ENCODE measurements around the gene GLIS1. TPM values are rescaled to one million over a fixed set of nuclear protein-coding genes. Genes with fewer than 3 reads are reported as not detected.

GLIS1 gene
- total RNA-seq, 1 experiment from 2014 or later: 1.7 TPM

GRCh38 chr1:53631622-53632310, 107.2 kb downstream of the GLIS1 start:
- intact Hi-C loops (cut with micrococcal nuclease): no loop called here
- DNase-seq (no peak), ATAC-seq (no peak)
- Histone ChIP-seq H3K4me2 (ENCODE audit: low read length) (no peak overlapping the region), H3K27ac (ENCODE audit: low read length) (no peak overlapping the region), H3K9me2 (replicated peaks; ENCODE audit: low read length) (no peaks in the 10 kb centered on the region), H3K4me3 (ENCODE audit: low read length) (no peak overlapping the region), H3K4me1 (ENCODE audit: insufficient read depth, low read length) (no peaks in the 10 kb centered on the region), H3F3A (ENCODE audit: low read length, unreplicated experiment) (no peaks in the 10 kb centered on the region), H3K9ac (ENCODE audit: low read length) (no peak overlapping the region), H3K27me3 (ENCODE audit: low read length) (no peaks in the 10 kb centered on the region), H3K79me2 (ENCODE audit: low read length) (no peaks in the 10 kb centered on the region), H3K36me3 (ENCODE audit: low read depth, low read length) (no peaks in the 10 kb centered on the region), H2AFZ (ENCODE audit: low read length) (no peak overlapping the region), H4K20me1 (ENCODE audit: low read length) (no peaks in the 10 kb centered on the region), H3K9me3 (ENCODE audit: low read length) (no peaks in the 10 kb centered on the region)
- no TSS peak for BruUV-seq (replicated peaks)
- ChIA-PET POLR2A (ENCODE audit: unreplicated experiment) (no interaction called here), CTCF (no interaction called here)
- TF ChIP-seq CTCF (conservative IDR thresholded peaks at IDR 0.05; ENCODE audit: low read depth, low read length) (no peak), EZH2 (IDR thresholded peaks at IDR 0.05; ENCODE audit: low read length, unreplicated experiment) (no peak), EZH2phosphoT487 (IDR thresholded peaks at IDR 0.05; ENCODE audit: borderline replicate concordance, low read length) (no peak)

GRCh38 chr1:53629101-53629691, 109.8 kb downstream of the GLIS1 start:
- DNase-seq (no peak), ATAC-seq (no peak)
- H3K27me3 ChIP-seq (ENCODE audit: low read length): no peaks in the 10 kb centered on the region
- H3K9me3 ChIP-seq (ENCODE audit: low read length): no peaks in the 10 kb centered on the region
- no peaks in the 10 kb centered on the region for H4K20me1 ChIP-seq (ENCODE audit: low read length)
- no TSS peak for BruUV-seq (replicated peaks)
- CTCF ChIA-PET: no interaction called here
- H3K9me2 ChIP-seq (replicated peaks; ENCODE audit: low read length): no peaks in the 10 kb centered on the region
- no peak overlapping the region for H3K4me3 ChIP-seq (ENCODE audit: low read length)
- H3K4me2 ChIP-seq (ENCODE audit: low read length): no peak overlapping the region
- H3K36me3 ChIP-seq (ENCODE audit: low read depth, low read length): no peaks in the 10 kb centered on the region
- no peaks in the 10 kb centered on the region for H3K79me2 ChIP-seq (ENCODE audit: low read length)
- intact Hi-C loops (cut with micrococcal nuclease): no loop called here
- no peaks in the 10 kb centered on the region for H3K4me1 ChIP-seq (ENCODE audit: insufficient read depth, low read length)
- TF ChIP-seq EZH2 (IDR thresholded peaks at IDR 0.05; ENCODE audit: low read length, unreplicated experiment): no peak
- TF ChIP-seq EZH2phosphoT487 (IDR thresholded peaks at IDR 0.05; ENCODE audit: borderline replicate concordance, low read length): no peak
- TF ChIP-seq CTCF (conservative IDR thresholded peaks at IDR 0.05; ENCODE audit: low read depth, low read length): no peak
- no peak overlapping the region for H3K9ac ChIP-seq (ENCODE audit: low read length)
- H2AFZ ChIP-seq (ENCODE audit: low read length): no peak overlapping the region
- H3K27ac ChIP-seq (ENCODE audit: low read length): no peak overlapping the region
- POLR2A ChIA-PET (ENCODE audit: unreplicated experiment): no interaction called here
- no peaks in the 10 kb centered on the region for H3F3A ChIP-seq (ENCODE audit: low read length, unreplicated experiment)

GRCh38 chr1:53628286-53628955, 110.5 kb downstream of the GLIS1 start:
- Histone ChIP-seq H3K4me3 (ENCODE audit: low read length) (no peak overlapping the region), H2AFZ (ENCODE audit: low read length) (no peak overlapping the region), H3K4me1 (ENCODE audit: insufficient read depth, low read length) (no peaks in the 10 kb centered on the region), H3K9me3 (ENCODE audit: low read length) (0 out of 2 replicates have a peak, but pooled peaks cover 3% of the 10 kb centered on the region), H3K36me3 (ENCODE audit: low read depth, low read length) (no peaks in the 10 kb centered on the region), H4K20me1 (ENCODE audit: low read length) (no peaks in the 10 kb centered on the region), H3F3A (ENCODE audit: low read length, unreplicated experiment) (no peaks in the 10 kb centered on the region), H3K27ac (ENCODE audit: low read length) (no peak overlapping the region), H3K9ac (ENCODE audit: low read length) (no peak overlapping the region), H3K27me3 (ENCODE audit: low read length) (no peaks in the 10 kb centered on the region), H3K9me2 (replicated peaks; ENCODE audit: low read length) (no peaks in the 10 kb centered on the region), H3K79me2 (ENCODE audit: low read length) (no peaks in the 10 kb centered on the region), H3K4me2 (ENCODE audit: low read length) (no peak overlapping the region)
- CTCF ChIA-PET: no interaction called here
- POLR2A ChIA-PET (ENCODE audit: unreplicated experiment): no interaction called here
- no TSS peak for BruUV-seq (replicated peaks)
- intact Hi-C loops (cut with micrococcal nuclease): no loop called here
- DNase-seq (no peak), ATAC-seq (no peak)
- no peak for TF ChIP-seq EZH2phosphoT487 (IDR thresholded peaks at IDR 0.05; ENCODE audit: borderline replicate concordance, low read length)
- TF ChIP-seq EZH2 (IDR thresholded peaks at IDR 0.05; ENCODE audit: low read length, unreplicated experiment): no peak
- no peak for TF ChIP-seq CTCF (conservative IDR thresholded peaks at IDR 0.05; ENCODE audit: low read depth, low read length)
